Measurements from ENCODE around the gene SPRING1. TPM values are rescaled to one million over a fixed set of nuclear protein-coding genes. Genes with fewer than 3 reads are reported as not detected.

SPRING1 gene
- total RNA-seq, 2 experiments from 2014 or later: 7.6 to 7.8 TPM

DNA sequence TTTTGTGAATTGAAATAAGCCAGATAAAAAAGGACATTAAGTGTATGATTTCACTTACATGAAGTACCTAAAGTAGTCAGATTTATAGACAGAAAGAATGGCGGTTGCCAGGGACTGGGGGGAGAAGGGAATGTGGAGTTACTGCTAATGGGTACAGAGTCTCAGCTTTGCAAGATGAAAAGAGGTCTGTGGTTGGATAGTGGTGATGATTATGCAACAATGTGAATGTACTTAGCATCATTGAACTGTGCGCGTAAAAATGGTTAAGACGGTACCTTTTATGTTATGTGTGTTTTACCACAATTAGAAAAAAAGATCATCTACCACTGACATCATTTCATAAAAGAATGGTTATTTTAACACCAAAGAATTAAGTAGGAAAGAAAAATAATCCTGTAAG lies 36.2 kb upstream of the SPRING1 start:
- Mint-ChIP-seq H3K4me3 (no peak overlapping the region), H3K36me3 (ENCODE audit: low read depth) (peaks cover 2% of the 10 kb centered on the region), H3K27ac (no peak overlapping the region), H3K4me1 (ENCODE audit: low read depth) (no peaks in the 10 kb centered on the region), H3K27me3 (no peaks in the 10 kb centered on the region), H3K9me3 (no peaks in the 10 kb centered on the region)
- POLR2A ChIA-PET: no interaction called here
- intact Hi-C loops (cut with DNase I, micrococcal nuclease): no loop called here
- ATAC-seq (ENCODE audit: poor library complexity) (no peak), DNase-seq (no peak)
- H3K4me1 ChIP-seq (ENCODE audit: insufficient read depth, low read length): no peaks in the 10 kb centered on the region
- H3K4me3 ChIP-seq (ENCODE audit: low read length): no peak overlapping the region
- no peaks in the 10 kb centered on the region for H3K27me3 ChIP-seq (ENCODE audit: control insufficient read depth in 1 of 2, insufficient read depth in 2 of 2, low read length in 2 of 2)
- no peaks in the 10 kb centered on the region for H3K36me3 ChIP-seq (ENCODE audit: insufficient read depth, low read length)
- TF ChIP-seq, protein P1, sequence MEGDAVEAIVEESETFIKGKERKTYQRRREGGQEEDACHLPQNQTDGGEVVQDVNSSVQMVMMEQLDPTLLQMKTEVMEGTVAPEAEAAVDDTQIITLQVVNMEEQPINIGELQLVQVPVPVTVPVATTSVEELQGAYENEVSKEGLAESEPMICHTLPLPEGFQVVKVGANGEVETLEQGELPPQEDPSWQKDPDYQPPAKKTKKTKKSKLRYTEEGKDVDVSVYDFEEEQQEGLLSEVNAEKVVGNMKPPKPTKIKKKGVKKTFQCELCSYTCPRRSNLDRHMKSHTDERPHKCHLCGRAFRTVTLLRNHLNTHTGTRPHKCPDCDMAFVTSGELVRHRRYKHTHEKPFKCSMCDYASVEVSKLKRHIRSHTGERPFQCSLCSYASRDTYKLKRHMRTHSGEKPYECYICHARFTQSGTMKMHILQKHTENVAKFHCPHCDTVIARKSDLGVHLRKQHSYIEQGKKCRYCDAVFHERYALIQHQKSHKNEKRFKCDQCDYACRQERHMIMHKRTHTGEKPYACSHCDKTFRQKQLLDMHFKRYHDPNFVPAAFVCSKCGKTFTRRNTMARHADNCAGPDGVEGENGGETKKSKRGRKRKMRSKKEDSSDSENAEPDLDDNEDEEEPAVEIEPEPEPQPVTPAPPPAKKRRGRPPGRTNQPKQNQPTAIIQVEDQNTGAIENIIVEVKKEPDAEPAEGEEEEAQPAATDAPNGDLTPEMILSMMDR (IDR thresholded peaks at IDR 0.05): no peak
- CTCF ChIA-PET: no interaction called here
- no peak overlapping the region for H3K27ac ChIP-seq (ENCODE audit: low read depth in 1 of 2, low read length in 2 of 2)
- H3K9me3 ChIP-seq (ENCODE audit: control insufficient read depth in 1 of 2, insufficient read depth in 1 of 2, low read length in 2 of 2): no peaks in the 10 kb centered on the region

DNA sequence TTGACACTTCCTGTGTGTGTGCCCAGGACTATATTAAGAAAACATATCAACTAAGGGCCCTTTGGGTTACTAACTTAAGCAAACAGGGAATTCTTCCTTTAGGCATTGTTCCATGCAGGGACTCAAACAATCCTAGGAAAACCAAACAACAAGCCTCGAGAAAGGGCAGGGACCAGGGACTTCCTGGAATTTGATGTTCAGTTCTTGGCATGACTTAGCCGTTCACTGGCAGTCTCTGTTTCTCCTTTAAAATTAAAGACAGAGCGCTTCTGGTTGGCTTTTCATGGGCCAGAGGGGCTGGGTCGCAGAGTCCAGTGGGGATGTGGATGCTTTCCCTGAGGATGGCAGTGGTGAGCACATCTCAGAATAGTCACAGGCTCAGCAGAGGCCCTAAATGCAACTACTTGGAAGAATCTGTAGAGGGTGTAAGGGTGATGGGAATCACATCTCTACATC lies 35.4 kb upstream of the SPRING1 start:
- Mint-ChIP-seq H3K9me3 (no peaks in the 10 kb centered on the region), H3K4me1 (ENCODE audit: low read depth) (no peaks in the 10 kb centered on the region)
- no peak for ATAC-seq (ENCODE audit: poor library complexity)

DNA sequence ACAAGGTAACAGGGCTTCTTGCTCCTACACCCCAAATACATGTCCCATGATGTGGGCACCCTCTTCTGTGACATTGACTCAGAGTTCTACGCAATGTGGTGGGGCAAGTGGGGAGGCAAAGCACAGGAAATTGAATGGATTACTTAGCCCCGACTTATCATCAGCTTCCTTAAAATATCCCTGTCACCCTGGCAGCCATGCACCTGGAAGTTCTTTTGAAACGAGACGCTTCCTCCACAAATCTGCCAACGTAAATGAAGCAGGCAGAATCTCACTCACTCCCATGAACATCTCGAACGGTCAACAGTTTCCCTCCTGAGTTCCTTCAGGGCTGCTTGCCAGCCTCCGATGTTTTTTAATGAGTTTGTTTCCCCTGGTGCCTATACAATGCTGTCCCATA lies 33.8 kb upstream of the SPRING1 start:
- Mint-ChIP-seq H3K27me3 (no peaks in the 10 kb centered on the region), H3K4me3 (no peak overlapping the region), H3K9me3 (no peaks in the 10 kb centered on the region), H3K36me3 (ENCODE audit: low read depth) (no peaks in the 10 kb centered on the region), H3K27ac (no peak overlapping the region), H3K4me1 (ENCODE audit: low read depth) (no peaks in the 10 kb centered on the region)
- Histone ChIP-seq H3K36me3 (ENCODE audit: insufficient read depth, low read length) (no peaks in the 10 kb centered on the region), H3K4me1 (ENCODE audit: insufficient read depth, low read length) (no peaks in the 10 kb centered on the region), H3K4me3 (ENCODE audit: low read length) (no peak overlapping the region), H3K27me3 (ENCODE audit: control insufficient read depth in 1 of 2, insufficient read depth in 2 of 2, low read length in 2 of 2) (no peaks in the 10 kb centered on the region), H3K27ac (ENCODE audit: low read depth in 1 of 2, low read length in 2 of 2) (no peak overlapping the region), H3K9me3 (ENCODE audit: control insufficient read depth in 1 of 2, insufficient read depth in 1 of 2, low read length in 2 of 2) (no peaks in the 10 kb centered on the region)
- no peak for ATAC-seq (ENCODE audit: poor library complexity)
- intact Hi-C loops (cut with DNase I, micrococcal nuclease): no loop called here
- ChIA-PET CTCF (interaction anchor here (0.7 kb wide), 1 partner anchor 16 kb away, joined by 3 read pairs; no protein-coding TSS in a partner anchor), POLR2A (no interaction called here)
- no peak for DNase-seq
- TF ChIP-seq, protein P1 (IDR thresholded peaks at IDR 0.05): no peak

More for the DNA sequence above, 35.4 kb upstream of the SPRING1 start:
- H3K9me3 ChIP-seq (ENCODE audit: control insufficient read depth in 1 of 2, insufficient read depth in 1 of 2, low read length in 2 of 2): no peaks in the 10 kb centered on the region
- POLR2A ChIA-PET: no interaction called here
- no peaks in the 10 kb centered on the region for H3K4me1 ChIP-seq (ENCODE audit: insufficient read depth, low read length)
- no peak overlapping the region for H3K27ac Mint-ChIP-seq
- CTCF ChIA-PET: no interaction called here
- no peaks in the 10 kb centered on the region for H3K27me3 ChIP-seq (ENCODE audit: control insufficient read depth in 1 of 2, insufficient read depth in 2 of 2, low read length in 2 of 2)
- no peak overlapping the region for H3K4me3 ChIP-seq (ENCODE audit: low read length)
- intact Hi-C loops (cut with DNase I, micrococcal nuclease): no loop called here
- no peak overlapping the region for H3K27ac ChIP-seq (ENCODE audit: low read depth in 1 of 2, low read length in 2 of 2)
- no peak for DNase-seq
- H3K36me3 ChIP-seq (ENCODE audit: insufficient read depth, low read length): no peaks in the 10 kb centered on the region
- no peak overlapping the region for H3K4me3 Mint-ChIP-seq
- H3K36me3 Mint-ChIP-seq (ENCODE audit: low read depth): no peaks in the 10 kb centered on the region
- no peaks in the 10 kb centered on the region for H3K27me3 Mint-ChIP-seq
- TF ChIP-seq, protein P1 (IDR thresholded peaks at IDR 0.05): no peak

Measured in CD4-positive, alpha-beta T cell (primary cell).